Measurements from ENCODE around the gene DSC1.

Gene DSC1

DNA sequence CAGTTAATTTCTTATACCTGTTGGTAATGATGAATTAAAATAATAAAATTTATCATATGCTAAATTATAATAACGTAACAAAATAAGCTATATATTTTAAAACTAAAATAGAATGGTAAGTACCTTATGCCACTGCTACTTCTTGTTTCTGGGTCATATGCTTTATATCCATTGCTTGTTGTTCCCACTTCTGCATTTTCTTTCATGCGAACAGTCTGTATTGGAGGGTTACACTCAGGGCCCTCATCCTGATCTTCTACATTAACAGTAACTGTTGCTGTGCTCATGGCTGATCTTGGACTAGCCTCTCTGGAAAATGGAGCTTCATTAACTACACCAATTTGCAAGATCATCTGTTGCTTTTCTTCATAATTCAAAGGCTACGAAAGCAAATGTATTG, 82.7 kb downstream of the DSC1 start:
- over 99% methylated on average over 2 of the region's 3 CpGs for WGBS
- Histone ChIP-seq H3K4me1 (ENCODE audit: insufficient read depth, low read length) (no peaks in the 10 kb centered on the region), H3K9me3 (ENCODE audit: insufficient read depth, low read depth, low read length) (no peaks in the 10 kb centered on the region), H3K36me3 (ENCODE audit: insufficient read depth, low read length) (peaks cover 76% of the 10 kb centered on the region), H3K4me3 (ENCODE audit: low read length) (no peak overlapping the region), H3K9ac (ENCODE audit: low read depth, low read length) (no peak overlapping the region), H3K27me3 (ENCODE audit: insufficient read depth, low read length) (no peaks in the 10 kb centered on the region), H3K27ac (ENCODE audit: low read depth, low read length) (no peak overlapping the region)

Data from HUES64 (cell line).